Activated T-helper 9 cell treated with anti-CD3 and anti-CD28 coated beads, Interleukin-2, amount 50 U/mL, for 16 hours (primary cell): ENCODE data around the gene SF3B6.
"Not testable (repeated sequence)": the region's sequence is repeated elsewhere in the genome, so short reads cannot be mapped to it uniquely, and the experiment has no call there.

Source experiments
- DNase-seq: peaks from one replicate; pipeline ENCODE4 v3.0.0-alpha.2; 2020; ENCODE audit warnings: low read depth

The SF3B6 gene

GRCh38 chr2:24050041-24050979, 25.8 kb downstream of the SF3B6 start:
- DNase-seq = no peak

DNA sequence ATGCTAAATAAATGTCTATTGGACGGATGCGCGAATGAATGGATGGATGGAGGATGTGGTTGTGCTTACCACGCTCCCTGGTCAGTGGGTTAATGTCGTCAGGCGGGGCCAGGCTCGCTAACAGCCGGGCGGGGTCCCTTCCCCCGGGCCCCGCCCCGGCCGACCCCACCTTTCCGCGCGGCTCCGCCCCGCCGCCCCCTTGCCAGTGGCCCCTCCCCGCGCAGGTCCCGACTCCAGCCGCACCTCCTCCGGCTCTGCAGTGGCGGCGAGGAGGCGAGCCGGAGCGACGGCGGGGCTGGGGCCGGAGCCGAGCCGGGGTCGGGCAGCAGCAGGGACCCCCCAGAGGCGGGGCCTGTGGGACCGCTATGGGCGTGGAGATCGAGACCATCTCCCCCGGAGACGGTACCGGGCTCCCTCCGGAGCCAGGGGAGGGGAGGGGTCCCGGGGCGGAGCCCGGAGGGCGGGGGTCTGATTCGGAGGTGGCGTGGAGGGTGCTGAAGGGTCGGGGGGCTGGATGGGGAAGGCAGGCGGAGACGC, 26.6 kb downstream of the SF3B6 start, which contains the start of gene FKBP1B:
Gene FKBP1B (plus strand): TSS at position 257 of the 537 bp plus-strand sequence. CDS start 109 bp downstream, at position 366.
- DNase-seq = peak; percentile 36

DNA sequence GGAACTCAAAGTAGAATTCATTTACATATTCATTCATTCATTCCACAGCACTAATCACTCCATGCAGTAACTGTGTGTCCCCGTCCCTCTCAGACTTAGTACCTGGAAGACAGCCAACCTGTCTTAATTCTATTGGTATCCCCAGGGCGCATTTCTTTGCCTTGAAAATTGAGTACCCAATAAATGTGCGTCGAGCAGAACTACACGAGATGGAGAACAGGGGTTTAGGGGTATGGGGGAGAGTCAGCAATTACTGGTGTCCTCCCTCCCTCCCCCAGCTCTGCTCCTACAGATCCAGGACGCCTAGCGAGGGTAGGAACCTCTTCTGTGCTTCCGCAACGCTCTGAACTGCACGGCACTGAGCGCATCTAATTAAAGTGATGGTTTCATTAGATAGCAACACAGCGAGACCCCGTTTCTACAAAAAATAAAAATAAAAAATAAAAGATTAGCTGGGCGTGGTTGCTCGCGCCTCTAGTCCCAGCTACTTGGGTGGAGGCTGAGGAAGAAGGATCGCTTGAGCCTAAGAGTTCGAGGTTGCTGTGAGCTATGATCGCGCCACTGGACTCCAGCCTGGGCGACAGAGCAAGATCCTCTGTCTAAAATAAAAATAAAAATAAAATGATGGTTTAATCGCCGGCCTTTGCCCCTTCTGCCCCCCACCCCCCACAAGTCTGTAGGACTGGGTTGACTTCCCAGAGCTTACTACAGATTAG, 27.2 kb downstream of the SF3B6 start:
- no peak for DNase-seq

DNA sequence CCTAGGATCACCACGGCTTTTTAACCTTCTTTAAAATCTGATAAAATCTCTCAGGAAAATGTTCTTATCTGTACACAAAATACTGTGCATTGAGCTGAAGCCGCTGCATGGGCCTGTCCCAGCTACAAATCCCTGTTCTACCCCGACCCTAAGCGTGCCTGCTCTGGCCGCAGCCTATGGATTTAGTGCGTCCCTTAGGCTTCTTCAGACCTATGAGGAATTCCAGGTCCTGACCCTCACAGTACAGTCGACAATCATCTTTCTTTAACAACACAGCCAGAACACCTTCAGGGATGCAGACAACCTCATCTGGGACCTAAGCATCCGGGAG, 28.5 kb downstream of the SF3B6 start:
- DNase-seq = no peak

DNA sequence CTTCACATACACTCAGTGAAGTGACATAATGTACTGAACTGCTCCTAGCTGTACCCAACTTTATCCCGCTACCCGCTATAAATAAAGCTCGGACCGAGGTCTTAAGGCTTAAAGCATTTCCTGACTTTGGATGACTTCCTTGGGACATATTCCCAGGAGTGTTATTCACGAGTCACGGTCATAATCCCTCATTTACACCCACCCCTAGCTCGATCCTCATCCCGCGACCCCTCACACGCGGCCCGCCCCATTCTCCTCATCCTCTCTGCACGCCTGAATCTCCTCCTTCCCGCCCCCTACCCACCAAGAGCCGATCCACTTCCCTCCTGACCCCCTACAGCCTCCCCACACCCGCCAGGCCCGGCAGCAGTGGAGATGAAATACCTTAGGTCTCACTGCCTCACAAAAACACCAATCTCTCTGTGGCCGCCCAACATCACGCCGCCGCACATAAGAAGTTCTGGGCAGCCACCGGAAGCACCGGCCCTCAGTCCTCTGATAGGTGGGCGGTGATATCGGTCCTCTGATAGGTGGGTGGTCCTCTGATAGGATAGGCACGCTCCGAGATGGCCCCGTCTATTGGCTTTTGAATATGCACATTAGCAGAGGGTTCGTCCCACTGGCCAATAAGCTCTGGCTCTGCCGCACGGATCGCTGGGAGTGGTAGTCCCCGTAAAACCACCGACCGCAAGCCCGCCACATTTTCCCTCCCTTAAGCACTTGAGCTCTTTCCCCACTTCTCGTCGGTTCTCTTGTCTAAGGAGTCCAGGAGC, 29.0 kb downstream of the SF3B6 start, which contains the start of gene WDCP:
Gene WDCP (minus strand): TSS at position 462 of the 773 bp plus-strand sequence. CDS start 7,897 bp downstream, outside the sequence.
- peak; percentile 86 for DNase-seq

GRCh38 chr2:24046599-24046929, 29.6 kb downstream of the SF3B6 start:
- DNase-seq = no peak

DNA sequence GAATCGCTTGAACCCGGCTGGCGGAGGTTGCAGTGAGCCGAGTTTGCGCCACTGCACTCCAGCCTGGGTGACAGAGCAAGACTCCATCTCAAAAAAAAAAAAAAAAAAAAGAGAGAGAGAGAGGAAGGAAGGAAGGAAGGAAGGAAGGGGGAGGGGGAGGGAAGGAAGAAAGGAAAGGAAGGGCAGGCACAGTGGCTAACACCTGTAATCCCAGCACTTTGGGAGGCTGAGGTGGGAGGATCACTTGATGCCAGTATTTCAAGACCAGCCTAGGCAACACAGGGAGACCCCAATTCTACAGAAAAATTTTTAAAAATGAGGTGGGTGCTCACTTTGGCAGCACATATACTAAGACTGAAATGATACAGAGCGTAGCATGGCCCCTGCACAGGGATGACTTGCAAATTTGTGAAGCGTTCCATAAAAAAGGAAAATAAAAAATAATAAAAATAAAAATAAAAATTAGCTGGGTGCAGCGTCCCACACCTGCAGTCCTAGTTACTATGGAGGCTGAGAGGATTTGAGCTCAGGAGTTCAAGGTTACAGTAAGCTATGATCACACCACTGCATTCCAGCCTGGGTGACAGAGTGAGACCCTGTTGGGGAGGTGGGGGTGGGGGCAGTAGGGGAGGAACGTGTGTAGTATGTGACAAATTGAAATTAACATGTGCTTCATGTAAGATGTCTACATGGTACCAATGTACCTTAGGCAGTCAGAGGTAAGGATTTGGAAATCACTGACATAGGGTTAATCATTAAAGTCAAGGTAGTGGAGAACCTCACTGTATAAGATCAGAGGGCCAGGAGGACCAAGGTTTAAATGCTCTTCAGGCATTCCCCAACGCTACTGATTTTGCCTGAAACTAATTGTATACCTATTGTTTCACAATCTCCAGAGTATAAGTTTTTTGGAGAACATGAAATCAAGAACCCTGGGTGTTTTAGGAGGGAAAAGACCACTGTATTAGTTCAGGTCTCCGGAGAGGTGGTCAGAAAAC, 30.3 kb downstream of the SF3B6 start:
- no peak for DNase-seq

- not testable (repeated sequence) for DNase-seq
Measured at GRCh38 chr2:24043133-24043532, 33.0 kb downstream of the SF3B6 start.

DNA sequence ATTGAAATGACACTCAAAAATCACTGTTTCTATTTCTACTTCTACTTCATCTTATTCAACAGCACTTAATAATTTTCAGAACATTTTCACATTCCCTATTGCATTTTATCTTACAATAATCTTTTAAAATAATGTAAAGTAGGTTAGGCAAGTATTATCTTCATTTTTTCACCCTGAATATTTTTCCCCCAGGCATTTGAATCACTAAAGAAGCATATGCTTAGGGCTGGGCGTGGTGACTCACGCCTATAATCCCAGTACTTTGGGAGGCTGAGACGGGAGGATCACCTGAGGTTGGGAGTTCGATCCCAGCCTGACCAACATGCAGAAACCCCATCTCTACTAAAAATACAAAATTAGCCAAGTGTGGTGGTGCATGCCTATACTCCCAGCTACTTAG, 35.6 kb downstream of the SF3B6 start:
- DNase-seq = no peak

DNA sequence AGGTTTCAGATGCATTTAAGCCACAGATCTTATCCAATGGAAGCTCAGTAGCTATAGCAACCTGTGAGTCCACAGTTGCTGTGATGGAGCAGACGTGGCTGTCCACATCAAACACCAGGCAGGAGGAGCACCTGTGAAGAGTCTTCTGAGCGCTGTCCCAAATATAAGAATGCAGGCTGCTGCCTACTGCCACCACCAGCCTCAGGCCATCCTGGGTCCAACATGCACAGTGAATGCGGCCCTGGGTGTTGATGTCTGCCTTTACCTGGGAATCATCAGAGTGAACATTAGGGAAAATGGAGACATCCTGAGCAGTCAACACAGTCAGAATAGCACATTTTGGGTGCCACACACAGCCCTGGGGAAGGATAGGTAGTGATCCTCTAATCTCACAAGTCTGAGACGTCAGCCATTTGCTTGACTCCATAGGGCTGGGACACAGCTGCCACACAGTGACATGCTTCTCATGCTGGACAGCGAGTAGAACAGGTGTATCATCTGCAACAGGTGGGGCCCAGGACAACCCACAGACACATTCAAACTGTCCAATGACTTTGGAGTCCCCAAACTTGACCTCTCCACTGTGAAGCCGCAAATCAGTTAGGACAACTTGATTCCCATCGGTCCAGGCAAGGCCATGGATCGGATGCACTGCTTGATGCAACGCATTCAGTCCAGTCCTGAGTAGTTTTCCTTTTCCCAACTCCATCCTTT, 37.2 kb downstream of the SF3B6 start:
- DNase-seq = no peak

GRCh38 chr2:24026233-24026632, 49.9 kb downstream of the SF3B6 start:
- DNase-seq = no peak

GRCh38 chr2:24024996-24025663, 51.0 kb downstream of the SF3B6 start:
- no peak for DNase-seq

DNA sequence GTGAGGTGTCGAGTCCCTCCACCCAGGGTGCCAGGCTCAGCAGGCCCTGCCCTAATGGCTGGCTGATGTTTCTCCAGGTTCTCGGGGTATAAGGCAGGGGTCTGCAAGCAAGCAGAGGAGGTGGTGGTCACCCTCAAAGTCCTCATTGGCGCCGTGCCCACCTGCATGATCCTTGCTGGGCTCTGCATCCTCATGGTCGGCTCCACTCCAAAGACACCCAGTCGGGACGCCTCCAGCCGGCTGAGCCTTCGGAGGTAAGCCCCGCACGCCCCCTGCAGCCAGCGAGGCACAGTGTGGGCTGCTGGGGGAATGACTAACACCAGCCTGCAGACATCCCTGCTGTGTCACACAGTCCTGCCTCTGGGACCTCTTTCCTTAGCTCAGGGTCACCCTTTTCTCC, 52.1 kb downstream of the SF3B6 start:
- no peak for DNase-seq

DNA sequence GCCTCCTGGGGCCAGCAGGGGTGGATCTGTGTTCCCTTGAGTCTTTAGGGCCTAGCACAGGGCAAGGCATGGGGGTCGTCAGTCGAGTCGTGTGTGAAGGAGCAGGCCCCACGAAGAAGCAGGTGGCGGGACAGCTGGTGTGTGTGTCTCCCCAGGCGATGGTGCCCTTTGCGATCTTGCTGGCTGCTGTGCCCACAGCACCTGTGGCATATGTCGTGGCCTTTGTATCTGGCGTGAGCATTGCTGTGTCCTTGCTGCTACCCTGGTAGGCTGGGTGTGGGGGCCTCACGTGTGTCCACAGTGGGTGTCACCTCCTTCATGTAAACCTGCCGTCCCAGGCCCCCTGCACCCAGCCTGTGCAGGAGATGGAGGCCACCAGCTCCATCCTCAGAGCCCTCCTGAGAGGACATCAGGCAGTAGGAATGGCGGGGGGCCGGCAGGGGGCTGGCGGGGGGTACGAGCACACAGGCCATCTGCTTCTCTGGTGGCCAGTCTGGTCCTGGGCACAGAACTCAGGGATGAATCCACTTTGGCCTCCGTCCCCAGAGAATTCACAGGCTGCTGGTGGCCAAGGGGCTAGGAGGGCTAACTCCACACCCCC, 53.1 kb downstream of the SF3B6 start:
- no peak for DNase-seq

- DNase-seq = no peak
Measured at GRCh38 chr2:24022324-24022974, 53.7 kb downstream of the SF3B6 start.

DNA sequence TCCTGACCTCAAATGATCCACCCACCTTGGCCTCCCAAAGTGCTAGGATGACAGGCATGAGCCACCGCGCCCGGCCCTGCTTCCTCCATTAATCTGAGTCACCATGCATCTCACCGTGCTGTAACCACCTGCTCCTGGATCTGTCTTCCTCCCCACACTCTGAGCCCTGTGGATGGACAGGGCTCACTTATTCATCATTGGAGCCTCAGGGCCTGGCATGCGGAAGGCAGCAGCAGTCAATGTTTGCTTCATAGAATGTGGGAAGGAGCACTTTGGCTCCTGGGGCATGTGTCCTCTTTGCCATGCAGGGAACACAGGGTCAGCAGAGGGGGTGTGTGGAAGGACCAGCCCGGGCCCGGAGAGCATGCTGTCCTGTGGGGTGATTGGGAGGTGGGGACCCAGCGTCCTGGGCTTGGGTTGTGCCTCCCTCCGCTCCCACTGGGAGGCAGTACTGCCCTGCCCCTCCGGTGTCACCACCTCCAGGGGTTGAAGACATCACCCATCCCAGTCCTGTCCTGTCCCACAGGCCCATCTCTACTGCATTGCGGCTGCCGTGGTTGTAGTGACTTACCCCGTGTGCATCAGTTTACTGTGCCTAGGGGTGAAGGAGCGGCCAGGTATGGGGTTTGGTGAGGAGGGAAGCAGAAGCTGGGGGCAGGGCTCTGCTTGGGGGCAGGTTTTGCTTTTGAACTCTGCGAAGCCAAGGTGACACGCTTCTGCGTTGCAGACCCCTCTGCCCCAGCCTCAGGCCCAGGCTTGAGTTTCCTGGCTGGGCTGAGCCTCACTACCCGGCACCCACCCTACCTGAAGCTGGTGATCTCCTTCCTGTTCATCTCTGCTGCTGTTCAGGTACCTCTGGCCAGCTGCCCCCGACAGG, 54.8 kb downstream of the SF3B6 start:
- DNase-seq = no peak

GRCh38 chr2:24020244-24020643, 55.9 kb downstream of the SF3B6 start:
- DNase-seq = no peak

DNA sequence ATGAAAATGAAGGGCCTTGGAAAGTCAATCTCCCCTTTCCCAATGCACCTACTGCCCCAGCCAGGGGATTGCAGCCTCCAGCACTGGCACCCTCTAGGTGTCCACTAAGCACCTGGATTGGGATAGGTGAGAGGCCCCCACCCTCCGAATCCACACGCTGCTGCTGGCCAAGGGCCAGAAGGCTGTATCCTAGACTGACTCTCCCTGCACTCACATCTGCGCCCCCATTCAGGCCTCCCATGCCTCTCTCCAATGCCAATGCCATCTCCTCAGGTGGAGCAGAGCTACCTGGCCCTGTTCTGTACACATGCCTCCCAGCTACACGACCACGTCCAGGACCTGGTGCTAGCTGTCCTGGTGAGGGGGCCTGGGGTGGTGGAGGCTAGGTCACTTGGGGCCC, 56.4 kb downstream of the SF3B6 start:
- no peak for DNase-seq
